GM18505 (cell line): ENCODE data around the gene ATXN7.

Experiments
- ATAC-seq: cut with Tn5 transposase; IDR thresholded peaks from one replicate; pipeline ENCODE4 v1.9.1; 2021; ENCODE audit not compliant: unreplicated experiment
- POLR2A ChIP-seq: IDR thresholded peaks from 4 replicates; pipeline ENCODE4 v1.6.1; 2011; ENCODE audit warnings: borderline replicate concordance; ENCODE audit not compliant: insufficient read depth, insufficient read length; ENCODE audit errors: extremely low read depth

The ATXN7 gene

DNA sequence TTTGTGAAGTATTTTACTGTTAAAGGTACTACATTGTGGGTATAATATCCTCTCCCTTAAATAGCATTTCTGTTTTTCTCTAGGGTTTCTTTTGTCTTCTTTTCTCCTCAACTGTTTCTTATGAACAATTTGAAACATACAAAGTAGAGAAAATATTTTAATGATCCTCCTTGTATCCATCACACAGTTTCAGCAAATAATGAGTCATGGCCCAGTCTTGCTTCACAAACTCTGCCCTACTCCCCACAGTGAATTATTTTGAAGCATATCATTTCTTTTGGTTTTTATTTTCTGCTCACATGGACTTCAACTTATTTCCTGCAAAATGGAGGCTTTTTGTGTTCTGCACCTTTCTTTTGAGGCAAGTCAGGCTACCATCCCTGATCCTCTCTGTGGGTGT, 54.7 kb downstream of the ATXN7 start:
- ATAC-seq: no peak
- no peak for TF ChIP-seq POLR2A

DNA sequence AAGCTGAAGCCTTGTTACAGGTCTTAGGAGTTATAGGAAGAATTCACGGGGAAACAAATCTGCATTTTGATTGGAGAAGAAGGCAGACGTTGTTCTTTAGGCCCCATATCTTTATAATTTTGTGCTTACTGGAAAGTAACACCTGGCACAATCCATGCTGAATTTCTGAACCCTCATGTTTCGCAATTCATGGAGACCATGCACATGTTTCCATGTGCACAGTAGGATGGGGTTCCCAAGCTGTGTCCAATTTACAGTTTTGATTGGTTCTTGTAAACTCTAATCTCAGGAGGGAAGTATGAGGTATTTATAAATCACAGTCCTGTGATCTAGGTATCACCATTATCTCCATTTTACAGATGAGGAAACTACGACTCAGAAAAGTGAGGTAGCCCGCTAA, 56.3 kb downstream of the ATXN7 start:
- TF ChIP-seq POLR2A: no peak
- ATAC-seq: no peak

- no peak for TF ChIP-seq POLR2A
- ATAC-seq: peak; percentile 82
Observed at GRCh38 chr3:63921741-63922482, 58.2 kb downstream of the ATXN7 start.

- ATAC-seq: no peak
Observed at GRCh38 chr3:63922491-63923199, 59.0 kb downstream of the ATXN7 start.

DNA sequence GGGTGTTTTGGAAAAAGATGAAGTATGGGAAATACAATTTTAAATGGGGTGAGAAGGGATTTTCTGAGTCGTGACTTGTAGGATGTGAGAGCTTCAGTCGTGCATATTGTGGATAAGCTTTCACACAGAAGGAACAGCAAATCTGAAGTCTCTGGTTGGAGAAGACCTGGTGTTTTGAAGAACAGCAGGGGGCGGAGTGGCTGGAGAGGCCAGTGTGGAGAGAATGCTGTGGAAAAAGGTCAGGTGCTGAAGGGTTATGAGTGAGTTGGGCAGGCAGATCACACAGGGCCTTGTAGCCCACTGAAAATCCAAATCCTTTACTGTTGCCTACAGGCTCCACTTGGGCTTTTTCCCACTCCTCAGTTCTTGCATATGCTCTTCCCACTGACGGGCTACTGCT, 62.6 kb downstream of the ATXN7 start:
- no peak for TF ChIP-seq POLR2A

More at GRCh38 chr3:63922491-63923199, 59.0 kb downstream of the ATXN7 start:
- TF ChIP-seq POLR2A: no peak

DNA sequence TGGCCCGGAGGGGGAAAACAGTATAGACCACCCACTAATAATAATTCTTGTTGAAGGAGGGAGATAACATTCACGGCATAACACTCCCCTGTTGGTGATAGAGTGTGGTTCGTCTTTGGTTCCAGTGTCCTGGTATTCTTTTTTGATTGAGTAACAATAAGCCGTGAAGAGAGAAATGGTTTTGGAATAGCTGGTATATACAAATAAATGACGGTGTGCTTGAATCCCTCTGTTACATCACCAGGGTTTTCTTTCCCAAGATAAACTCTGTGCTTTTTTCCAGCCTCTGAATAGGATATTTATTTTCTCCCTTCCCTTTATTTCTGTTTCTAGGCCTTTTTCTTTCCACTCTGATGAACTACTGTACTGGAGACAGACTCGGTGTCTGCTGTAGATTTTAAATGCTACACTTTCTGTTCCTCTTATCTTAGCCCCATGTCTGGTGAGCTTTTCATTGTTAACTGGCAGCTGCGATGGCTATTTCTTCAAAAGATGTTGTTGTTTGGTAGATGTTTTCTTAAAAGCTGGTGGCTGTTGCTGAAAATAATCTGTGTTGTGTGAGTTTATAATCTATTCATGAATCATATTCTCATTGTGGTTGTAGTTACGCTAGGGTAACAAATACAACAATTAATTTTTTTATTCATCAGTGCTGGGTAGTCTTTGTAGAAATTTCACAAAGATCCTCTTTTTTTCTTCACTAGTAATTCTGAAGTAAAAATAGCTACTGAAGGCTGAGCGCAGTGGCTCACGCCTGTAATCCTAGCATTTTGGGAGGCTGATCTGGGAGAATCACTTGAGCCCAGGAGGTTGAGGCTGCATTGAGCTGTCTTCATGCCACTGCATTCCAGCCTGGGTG, 64.0 kb downstream of the ATXN7 start:
- peak; percentile 79 for ATAC-seq
- TF ChIP-seq POLR2A: no peak

More for the DNA sequence above, 62.6 kb downstream of the ATXN7 start:
- ATAC-seq: no peak

- no peak for TF ChIP-seq POLR2A
- no peak for ATAC-seq
Observed at GRCh38 chr3:63931290-63931689, 67.6 kb downstream of the ATXN7 start.

- ATAC-seq: no peak
- TF ChIP-seq POLR2A: no peak
Observed at GRCh38 chr3:63932509-63933212, 69.0 kb downstream of the ATXN7 start.

- TF ChIP-seq POLR2A: no peak
- ATAC-seq: peak; percentile 60
Observed at GRCh38 chr3:63933459-63933858, 69.8 kb downstream of the ATXN7 start.

DNA sequence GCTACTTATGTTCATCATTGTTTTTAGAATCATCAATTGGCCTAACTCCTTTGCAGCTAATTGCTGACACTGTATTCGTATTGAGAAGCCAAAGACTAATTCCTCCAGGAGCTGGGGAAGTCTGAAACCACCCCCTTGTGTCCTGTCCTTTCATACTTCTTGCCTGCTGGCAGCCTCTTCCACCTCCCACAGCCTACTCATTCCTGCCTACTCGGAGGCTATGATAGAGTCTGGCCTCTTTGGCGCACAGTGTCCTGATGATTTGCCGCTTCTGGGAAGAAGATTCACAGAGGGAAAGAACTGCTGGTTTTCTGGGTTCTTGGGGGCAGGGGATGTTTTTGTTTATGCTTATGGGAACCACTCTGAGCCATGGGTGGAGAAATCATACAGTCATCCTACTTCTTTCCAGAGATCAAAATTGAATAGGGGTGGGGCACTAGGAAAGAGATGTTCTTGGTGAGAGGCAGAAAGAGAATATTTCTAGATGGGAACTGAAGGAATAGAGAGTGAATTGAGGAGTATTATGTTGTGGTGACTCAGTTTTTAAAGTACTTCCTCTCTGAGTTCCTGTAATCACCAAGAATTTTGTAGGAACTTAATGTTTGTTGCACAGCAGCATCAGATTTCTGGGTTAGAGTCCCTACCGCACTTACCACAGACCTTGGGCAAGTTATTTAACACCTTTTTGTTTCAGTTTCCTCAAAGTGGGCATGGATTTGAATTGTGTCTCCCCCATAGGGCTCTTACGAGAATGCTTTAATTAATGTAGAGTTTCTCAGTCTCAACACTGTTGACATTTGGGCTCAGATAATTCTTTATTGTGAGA, 70.6 kb downstream of the ATXN7 start:
- ATAC-seq: no peak
- TF ChIP-seq POLR2A: no peak

DNA sequence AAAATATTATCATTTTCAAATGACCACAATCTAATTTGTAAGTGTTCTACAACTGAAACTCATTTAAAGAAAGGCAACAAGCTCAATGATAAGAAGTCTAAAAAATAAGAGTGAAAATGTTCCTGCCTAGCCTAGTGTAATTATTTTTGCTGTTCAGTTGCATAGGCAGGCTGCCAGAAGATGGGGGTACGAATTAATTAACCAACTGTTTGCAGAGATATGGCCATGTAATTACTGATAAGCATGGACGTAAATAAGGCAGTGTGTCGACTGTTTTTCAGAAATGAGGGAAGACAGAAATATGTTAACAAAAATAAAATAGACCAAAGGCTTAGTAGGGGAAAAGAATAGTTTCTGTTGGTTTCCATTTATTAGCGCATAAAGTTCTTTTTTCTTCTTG, 73.3 kb downstream of the ATXN7 start:
- ATAC-seq: no peak
- TF ChIP-seq POLR2A: no peak
